Mucosa of descending colon (tissue), 3 donors: ENCODE measurements around the gene PNLIP. TPM values are rescaled to one million over a fixed set of nuclear protein-coding genes. Genes with fewer than 3 reads are reported as not detected.

Source experiments
- ATAC-seq: fragments of 200-7000 bp; cut with Tn5 transposase; one replicate; pipeline ENCODE4 v1.9.1; 2020; ENCODE audit warnings: mild to moderate bottlenecking, moderate library complexity
- DNase-seq, 3 donors: peaks; one replicate each; pipeline ENCODE4 v3.0.0-alpha.2; 2020
- H3K36me3 ChIP-seq: fragments of 200-600 bp; one replicate; pipeline ENCODE4 v1.8.0; 2021; ENCODE audit warnings: low read depth, mild to moderate bottlenecking
- H3K4me1 ChIP-seq: fragments of 200-600 bp; one replicate; pipeline ENCODE4 v1.8.0; 2021; ENCODE audit warnings: low read depth, mild to moderate bottlenecking
- H3K4me3 ChIP-seq: fragments of 200-600 bp; one replicate; pipeline ENCODE4 v1.8.0; 2021; ENCODE audit warnings: mild to moderate bottlenecking
- H3K9me3 ChIP-seq: fragments of 200-600 bp; one replicate; pipeline ENCODE4 v1.8.0; 2021; ENCODE audit warnings: mild to moderate bottlenecking
- CTCF ChIP-seq: fragments of 200-600 bp; IDR thresholded peaks from one replicate; pipeline ENCODE4 v1.8.0; 2022; ENCODE audit warnings: antibody characterized with exemption, mild to moderate bottlenecking
- intact Hi-C, 2 donors: fragments of 100-400 bp; cut with DNase I in 1 of 2; cut with micrococcal nuclease in 1 of 2; formaldehyde crosslinking; loops; one replicate each; pipeline versions ENCODE4 v1.11.0 to v1.11.1; 2022; cut with DNase I, micrococcal nuclease
- total RNA-seq, 3 donors: library from RNA; stranded (reverse); fragmentation: NEBNext Ultra II Directional in 2 of 3; extraction: Animal tissue kit (Norgen Biotek cat#: 25700) in 2 of 3; gene quantifications; one replicate each; pipeline versions ENCODE4 v1.2.1 to v1.2.4, GENCODE V29; 2021 to 2023
- donor health status: DM: no; HTN: no; CAD: no; lungs with moderate emphysema.
- donor health status: DM: no; HTN: no; CAD: no.
- donor health status: DM: no; HTN: yes; CAD: no.

PNLIP gene
- total RNA-seq, 3 donors from 2014 or later = not detected

- Histone ChIP-seq H3K36me3 (no peaks in the 10 kb centered on the region), H3K4me1 (no peaks in the 10 kb centered on the region), H3K4me3 (no peak overlapping the region), H3K9me3 (no peaks in the 10 kb centered on the region)
- DNase-seq (no peak), ATAC-seq (no peak)
- TF ChIP-seq CTCF = no peak
- intact Hi-C loops = no loop called here
Measured at GRCh38 chr10:116540814-116541213, 4.9 kb upstream of the PNLIP start.

- no peak for TF ChIP-seq CTCF
- H3K4me1 ChIP-seq = no peaks in the 10 kb centered on the region
- H3K9me3 ChIP-seq = no peaks in the 10 kb centered on the region
- DNase-seq (no peak), ATAC-seq (no peak)
- H3K36me3 ChIP-seq = no peaks in the 10 kb centered on the region
- H3K4me3 ChIP-seq = no peak overlapping the region
- intact Hi-C loops = no loop called here
Measured at GRCh38 chr10:116542007-116542677, 3.6 kb upstream of the PNLIP start.

- DNase-seq (no peak), ATAC-seq (no peak)
- no peak for TF ChIP-seq CTCF
- no peaks in the 10 kb centered on the region for H3K4me1 ChIP-seq
- H3K4me3 ChIP-seq = no peak overlapping the region
- H3K9me3 ChIP-seq = no peaks in the 10 kb centered on the region
- intact Hi-C loops = no loop called here
- H3K36me3 ChIP-seq = no peaks in the 10 kb centered on the region
Measured at GRCh38 chr10:116545122-116545521, 609 bp upstream of the PNLIP start.

GRCh38 chr10:116548301-116548700, 2.6 kb downstream of the PNLIP start:
- H3K36me3 ChIP-seq = no peaks in the 10 kb centered on the region

GRCh38 chr10:116553378-116553980, 7.7 kb downstream of the PNLIP start:
- Histone ChIP-seq H3K4me3 (no peak overlapping the region), H3K4me1 (no peaks in the 10 kb centered on the region), H3K36me3 (no peaks in the 10 kb centered on the region), H3K9me3 (no peaks in the 10 kb centered on the region)
- ATAC-seq = no peak
- intact Hi-C loops = no loop called here
- TF ChIP-seq CTCF = no peak
- no peak for DNase-seq

More at GRCh38 chr10:116548301-116548700, 2.6 kb downstream of the PNLIP start:
- intact Hi-C loops = no loop called here
- no peak overlapping the region for H3K4me3 ChIP-seq
- H3K9me3 ChIP-seq = no peaks in the 10 kb centered on the region
- DNase-seq (no peak), ATAC-seq (no peak)
- H3K4me1 ChIP-seq = no peaks in the 10 kb centered on the region
- no peak for TF ChIP-seq CTCF
